Adrenal gland (tissue), 5 donors: ENCODE measurements around the gene GTPBP1.

Experiments
- POLR2A ChIP-seq, 2 donors: fragments of 450-650 bp; IDR thresholded peaks; one replicate each; pipeline ENCODE4 v1.6.1; 2017; ENCODE audit warnings: antibody characterized with exemption in 2 of 2, mild to moderate bottlenecking in 2 of 2, moderate library complexity in 1 of 2
- TF ChIP-seq, protein P1 (sequence below), 6 experiments: fragments of 450-650 bp in 4 of 6; fragments of 200-600 bp in 2 of 6; sonication (generic) in 1 of 6; IDR thresholded peaks; 1 replicate in 5 of 6; 2 replicates in 1 of 6; pipeline versions ENCODE4 v1.5.1 to v1.8.0; 2016 to 2021; ENCODE audit warnings: antibody characterized with exemption in 6 of 6, mild to moderate bottlenecking in 2 of 6, moderate library complexity in 1 of 6
- donor health status: DM: no; HTN: no; CAD: no.

DNA sequence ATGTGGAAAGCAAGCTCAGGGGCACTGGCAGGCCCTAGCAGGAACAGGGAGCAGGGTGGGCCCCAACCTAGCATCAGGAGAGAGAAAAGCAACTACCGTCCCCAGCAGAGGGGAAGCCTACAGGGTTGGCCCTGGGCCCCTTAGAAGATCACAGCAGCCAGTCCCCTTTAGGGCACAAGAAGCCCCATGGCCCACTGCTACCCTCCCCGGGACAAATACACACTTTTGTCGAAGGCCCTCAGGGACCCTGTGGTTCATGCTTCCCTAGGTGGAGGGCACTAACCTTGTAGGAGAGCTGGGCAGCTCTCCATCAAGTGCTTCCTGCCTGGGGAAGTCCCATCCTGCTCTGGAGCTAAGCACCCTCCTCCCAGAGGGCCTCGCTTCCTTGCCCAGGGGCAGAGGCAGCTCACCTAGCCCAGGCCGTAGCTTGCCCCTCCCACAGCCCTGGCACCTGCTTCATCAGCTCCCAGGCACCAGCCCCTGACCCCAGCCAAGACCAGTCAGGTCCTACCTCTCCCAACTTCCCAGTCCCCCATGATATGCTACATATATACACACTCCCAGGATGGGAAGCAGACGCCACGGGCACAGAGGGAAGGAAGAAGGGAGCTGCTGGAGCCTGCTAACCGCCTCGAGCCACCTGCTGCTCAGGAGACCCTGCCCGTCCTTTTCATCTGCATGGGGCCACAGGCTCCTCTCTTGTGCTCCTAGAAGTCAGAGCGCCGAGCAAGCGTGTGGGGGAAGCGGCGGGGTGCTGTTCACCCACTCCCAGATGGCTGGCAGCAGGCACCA lies 29.9 kb downstream of the GTPBP1 start:
- no peak for TF ChIP-seq POLR2A (IDR thresholded peaks at IDR 0.05)
- TF ChIP-seq, protein P1, sequence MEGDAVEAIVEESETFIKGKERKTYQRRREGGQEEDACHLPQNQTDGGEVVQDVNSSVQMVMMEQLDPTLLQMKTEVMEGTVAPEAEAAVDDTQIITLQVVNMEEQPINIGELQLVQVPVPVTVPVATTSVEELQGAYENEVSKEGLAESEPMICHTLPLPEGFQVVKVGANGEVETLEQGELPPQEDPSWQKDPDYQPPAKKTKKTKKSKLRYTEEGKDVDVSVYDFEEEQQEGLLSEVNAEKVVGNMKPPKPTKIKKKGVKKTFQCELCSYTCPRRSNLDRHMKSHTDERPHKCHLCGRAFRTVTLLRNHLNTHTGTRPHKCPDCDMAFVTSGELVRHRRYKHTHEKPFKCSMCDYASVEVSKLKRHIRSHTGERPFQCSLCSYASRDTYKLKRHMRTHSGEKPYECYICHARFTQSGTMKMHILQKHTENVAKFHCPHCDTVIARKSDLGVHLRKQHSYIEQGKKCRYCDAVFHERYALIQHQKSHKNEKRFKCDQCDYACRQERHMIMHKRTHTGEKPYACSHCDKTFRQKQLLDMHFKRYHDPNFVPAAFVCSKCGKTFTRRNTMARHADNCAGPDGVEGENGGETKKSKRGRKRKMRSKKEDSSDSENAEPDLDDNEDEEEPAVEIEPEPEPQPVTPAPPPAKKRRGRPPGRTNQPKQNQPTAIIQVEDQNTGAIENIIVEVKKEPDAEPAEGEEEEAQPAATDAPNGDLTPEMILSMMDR (IDR thresholded peaks at IDR 0.05): no peak
